ENCODE data around the gene MOB3B. TPM values are rescaled to one million over a fixed set of nuclear protein-coding genes. Genes with fewer than 3 reads are reported as not detected.

The MOB3B gene
- polyA plus RNA-seq, 1 experiment = 0.38 TPM

GRCh38 chr9:27564670-27565069 is 35.1 kb upstream of the MOB3B start:
- no peak for TF ChIP-seq CTCF (IDR thresholded peaks at IDR 0.05; ENCODE audit: low read depth, low read length)
- H3K27me3 ChIP-seq (ENCODE audit: control insufficient read depth, insufficient read depth, low read length) = no peaks in the 10 kb centered on the region
- no peak for DNase-seq (ENCODE audit: low read depth, low spot score)
- ChIA-PET POLR2A (no interaction called here), CTCF (no interaction called here)
- no peak overlapping the region for H3K4me3 ChIP-seq (ENCODE audit: low read depth, low read length)
- H3K9me3 ChIP-seq (ENCODE audit: control insufficient read depth, insufficient read depth, low read length) = no peaks in the 10 kb centered on the region
- H3K27ac ChIP-seq (ENCODE audit: low read depth, low read length) = no peak overlapping the region

- POLR2A ChIA-PET = interaction anchor here (0.6 kb wide), 1 partner anchor 544 kb away, joined by 7 read pairs; no protein-coding TSS in a partner anchor
- H3K27ac ChIP-seq (ENCODE audit: low read depth, low read length) = no peak overlapping the region
- no peaks in the 10 kb centered on the region for H3K9me3 ChIP-seq (ENCODE audit: control insufficient read depth, insufficient read depth, low read length)
- no peak for TF ChIP-seq CTCF (IDR thresholded peaks at IDR 0.05; ENCODE audit: low read depth, low read length)
- no peak for DNase-seq (ENCODE audit: low read depth, low spot score)
- CTCF ChIA-PET = interaction anchor here (0.6 to 1.2 kb wide), 3 partner anchors 16 to 236 kb away, joined by 3 to 7 read pairs (median 5); no protein-coding TSS in a partner anchor
- no peaks in the 10 kb centered on the region for H3K27me3 ChIP-seq (ENCODE audit: control insufficient read depth, insufficient read depth, low read length)
- no peak overlapping the region for H3K4me3 ChIP-seq (ENCODE audit: low read depth, low read length)
Measured at GRCh38 chr9:27563738-27564430, 34.3 kb upstream of the MOB3B start.

GRCh38 chr9:27561685-27562084 is 32.1 kb upstream of the MOB3B start:
- CTCF ChIA-PET = interaction anchor here (2.5 to 3.7 kb wide), 2 partner anchors 32 to 228 kb away, joined by 8 to 13 read pairs; partner anchors contain the start of gene MOB3B

GRCh38 chr9:27560457-27560856 is 30.8 kb upstream of the MOB3B start:
- POLR2A ChIA-PET = no interaction called here
- no peaks in the 10 kb centered on the region for H3K27me3 ChIP-seq (ENCODE audit: control insufficient read depth, insufficient read depth, low read length)
- CTCF ChIA-PET = interaction anchor here (0.6 to 3.7 kb wide), 2 partner anchors 227 to 771 kb away, joined by 6 to 13 read pairs; no protein-coding TSS in a partner anchor
- no peak for DNase-seq (ENCODE audit: low read depth, low spot score)
- no peak for TF ChIP-seq CTCF (IDR thresholded peaks at IDR 0.05; ENCODE audit: low read depth, low read length)
- H3K9me3 ChIP-seq (ENCODE audit: control insufficient read depth, insufficient read depth, low read length) = no peaks in the 10 kb centered on the region
- no peak overlapping the region for H3K27ac ChIP-seq (ENCODE audit: low read depth, low read length)
- H3K4me3 ChIP-seq (ENCODE audit: low read depth, low read length) = no peak overlapping the region

More at GRCh38 chr9:27561685-27562084, 32.1 kb upstream of the MOB3B start:
- POLR2A ChIA-PET = no interaction called here
- Histone ChIP-seq H3K4me3 (ENCODE audit: low read depth, low read length) (no peak overlapping the region), H3K9me3 (ENCODE audit: control insufficient read depth, insufficient read depth, low read length) (no peaks in the 10 kb centered on the region), H3K27me3 (ENCODE audit: control insufficient read depth, insufficient read depth, low read length) (no peaks in the 10 kb centered on the region), H3K27ac (ENCODE audit: low read depth, low read length) (no peak overlapping the region)
- no peak for DNase-seq (ENCODE audit: low read depth, low spot score)
- no peak for TF ChIP-seq CTCF (IDR thresholded peaks at IDR 0.05; ENCODE audit: low read depth, low read length)

GRCh38 chr9:27558307-27558706 is 28.7 kb upstream of the MOB3B start:
- H3K27ac ChIP-seq (ENCODE audit: low read depth, low read length) = no peak overlapping the region
- no peaks in the 10 kb centered on the region for H3K9me3 ChIP-seq (ENCODE audit: control insufficient read depth, insufficient read depth, low read length)
- POLR2A ChIA-PET = no interaction called here
- no peak for TF ChIP-seq CTCF (IDR thresholded peaks at IDR 0.05; ENCODE audit: low read depth, low read length)
- H3K4me3 ChIP-seq (ENCODE audit: low read depth, low read length) = no peak overlapping the region
- no peak for DNase-seq (ENCODE audit: low read depth, low spot score)
- H3K27me3 ChIP-seq (ENCODE audit: control insufficient read depth, insufficient read depth, low read length) = no peaks in the 10 kb centered on the region
- CTCF ChIA-PET = interaction anchor here (1.3 kb wide), 1 partner anchor 225 kb away, joined by 7 read pairs; no protein-coding TSS in a partner anchor
